Measurements from ENCODE around the gene TACR2.

The TACR2 gene

GRCh38 chr10:69367469-69367868 is 49.2 kb downstream of the TACR2 start:
- no peak for DNase-seq (ENCODE audit: low read depth)
- TF ChIP-seq CTCF (IDR thresholded peaks at IDR 0.05; ENCODE audit: control insufficient read depth, extremely low read depth, insufficient read depth) = no peak

GRCh38 chr10:69366738-69367137 is 50.0 kb downstream of the TACR2 start:
- no peak for DNase-seq (ENCODE audit: low read depth)
- no peak overlapping the region for H3K4me3 ChIP-seq (ENCODE audit: low read depth, low read length)

More at GRCh38 chr10:69367469-69367868, 49.2 kb downstream of the TACR2 start:
- no peak overlapping the region for H3K4me3 ChIP-seq (ENCODE audit: low read depth, low read length)

GRCh38 chr10:69364232-69364940 is 52.3 kb downstream of the TACR2 start:
- no peak for TF ChIP-seq CTCF (IDR thresholded peaks at IDR 0.05; ENCODE audit: control insufficient read depth, extremely low read depth, insufficient read depth)
- H3K4me3 ChIP-seq (ENCODE audit: low read depth, low read length) = no peak overlapping the region
- DNase-seq (ENCODE audit: low read depth) = no peak

More at GRCh38 chr10:69366738-69367137, 50.0 kb downstream of the TACR2 start:
- TF ChIP-seq CTCF (IDR thresholded peaks at IDR 0.05; ENCODE audit: control insufficient read depth, extremely low read depth, insufficient read depth) = no peak

- TF ChIP-seq CTCF (IDR thresholded peaks at IDR 0.05; ENCODE audit: control insufficient read depth, extremely low read depth, insufficient read depth) = no peak
- H3K4me3 ChIP-seq (ENCODE audit: low read depth, low read length) = no peak overlapping the region
- DNase-seq (ENCODE audit: low read depth) = no peak
Observed at GRCh38 chr10:69363666-69364065, 53.1 kb downstream of the TACR2 start.

GRCh38 chr10:69362471-69362954 is 54.2 kb downstream of the TACR2 start:
- TF ChIP-seq CTCF (IDR thresholded peaks at IDR 0.05; ENCODE audit: control insufficient read depth, extremely low read depth, insufficient read depth) = no peak
- DNase-seq (ENCODE audit: low read depth) = no peak

GRCh38 chr10:69361303-69361614 is 55.5 kb downstream of the TACR2 start:
- no peak for TF ChIP-seq CTCF (IDR thresholded peaks at IDR 0.05; ENCODE audit: control insufficient read depth, extremely low read depth, insufficient read depth)
- DNase-seq (ENCODE audit: low read depth) = peak; percentile 91

More at GRCh38 chr10:69362471-69362954, 54.2 kb downstream of the TACR2 start:
- H3K4me3 ChIP-seq (ENCODE audit: low read depth, low read length) = no peak overlapping the region

More at GRCh38 chr10:69361303-69361614, 55.5 kb downstream of the TACR2 start:
- peak overlapping the region; percentile 17 for H3K4me3 ChIP-seq (ENCODE audit: low read depth, low read length)
